Panc1 (cell line): ENCODE data around the gene PTPRF. TPM values are rescaled to one million over a fixed set of nuclear protein-coding genes. Genes with fewer than 3 reads are reported as not detected.
A peak's percentile ranks its signal among the peaks of the same experiment; 100 is the strongest.

ENCODE experiments used
- ATAC-seq: fragments of 200-7000 bp; cut with Tn5 transposase; 2 replicates; pipeline ENCODE4 v1.9.1; 2020; ENCODE audit warnings: mild to moderate bottlenecking, moderate library complexity
- BruUV-seq: library from RNA; stranded (reverse); fragments of 400-500 nt; replicated peaks from 2 replicates; lab custom pipeline; 2021; lab: Mats Ljungman, UMichigan
- CTCF ChIA-PET: fragments of 300-600 bp; sonication (Branson Sonifier 250); formaldehyde crosslinking; loops from one replicate; lab custom pipeline; 2022; ENCODE audit warnings: antibody characterized with exemption; lab: Charles Lee
- POLR2A ChIA-PET: fragments of 300-600 bp; sonication (Branson Sonifier 250); formaldehyde crosslinking; loops from one replicate; lab custom pipeline; 2022; ENCODE audit warnings: antibody characterized with exemption; lab: Charles Lee
- DNase-seq: peaks from one replicate; pipeline ENCODE4 v3.0.0-alpha.2; 2010; ENCODE audit warnings: low read depth, low spot score
- H3K27ac ChIP-seq: 2 replicates; pipeline ENCODE4 v1.5.1; 2011; ENCODE audit warnings: mild to moderate bottlenecking, low read length, inconsistent platforms
- H3K27me3 ChIP-seq: fragments of 200-500 bp; sonication (Bioruptor generic); 2 replicates; pipeline ENCODE4 v1.6.0; 2014; ENCODE audit warnings: low read length, inconsistent platforms; ENCODE audit not compliant: control insufficient read depth, insufficient read depth
- H3K36me3 ChIP-seq: fragments of 200-500 bp; sonication (Bioruptor generic); 2 replicates; pipeline ENCODE4 v1.5.1; 2014; ENCODE audit warnings: inconsistent platforms, mild to moderate bottlenecking, low read length, moderate library complexity; ENCODE audit not compliant: control insufficient read depth, insufficient read depth
- H3K4me1 ChIP-seq: 2 replicates; pipeline ENCODE4 v1.5.1; 2011; ENCODE audit warnings: inconsistent platforms, mild to moderate bottlenecking, low read length, moderate library complexity; ENCODE audit not compliant: control insufficient read depth, insufficient read depth
- H3K4me3 ChIP-seq, 2 experiments: 2 replicates each; pipeline ENCODE4 v1.5.1; 2011 to 2012; ENCODE audit warnings: low read depth in 2 of 2, low read length in 2 of 2, mild to moderate bottlenecking in 2 of 2, inconsistent platforms in 1 of 2, moderate library complexity in 1 of 2
- H3K9me3 ChIP-seq: fragments of 200-500 bp; sonication (Bioruptor generic); 2 replicates; pipeline ENCODE4 v1.5.1; 2014; ENCODE audit warnings: low read depth, mild to moderate bottlenecking, inconsistent platforms, low read length, moderate library complexity; ENCODE audit not compliant: control insufficient read depth, insufficient read depth
- CTCF ChIP-seq: fragments of 450-650 bp; IDR thresholded peaks from 2 replicates; pipeline ENCODE4 v1.5.1; 2017; ENCODE audit warnings: mild to moderate bottlenecking
- POLR2AphosphoS5 ChIP-seq: IDR thresholded peaks from 2 replicates; pipeline ENCODE4 v1.6.1; 2012; ENCODE audit warnings: mild to moderate bottlenecking, low read depth, low read length, moderate library complexity
- REST ChIP-seq, 2 experiments: IDR thresholded peaks; 2 replicates each; pipeline ENCODE4 v1.6.1; 2011 to 2012; ENCODE audit warnings: low read depth in 2 of 2, control low read depth in 1 of 2, low read length in 1 of 2, mild to moderate bottlenecking in 1 of 2, moderate library complexity in 1 of 2; ENCODE audit not compliant: insufficient read depth in 1 of 2
- SIN3A ChIP-seq: IDR thresholded peaks from 2 replicates; pipeline ENCODE4 v1.6.1; 2012; ENCODE audit warnings: low read depth, mild to moderate bottlenecking, low read length, moderate library complexity, borderline replicate concordance; ENCODE audit not compliant: insufficient read depth
- TCF7L2 ChIP-seq: IDR thresholded peaks from 2 replicates; pipeline ENCODE4 v1.6.1; 2011; ENCODE audit warnings: mild to moderate bottlenecking, low read depth, low read length, inconsistent platforms
- in situ Hi-C: cut with HindIII; loops from 2 replicates; pipeline ENCODE4 v1.10.0; 2016; ENCODE audit warnings: low sequenced_read_pairs, low pct_unique_long_range_greater_than_20kb
- intact Hi-C: fragments of 100-400 bp; cut with micrococcal nuclease; formaldehyde crosslinking; loops from one replicate; pipeline ENCODE4 v1.10.0; 2022; ENCODE audit not compliant: unreplicated experiment
- total RNA-seq: library from RNA; stranded (reverse); gene quantifications from one replicate; pipeline ENCODE4 v1.2.1, GENCODE V29; 2021; ENCODE audit not compliant: unreplicated experiment

The PTPRF gene
- total RNA-seq, 1 experiment from 2014 or later: 77.5 TPM

GRCh38 chr1:43618521-43619313 lies 88.0 kb downstream of the PTPRF start:
- no peaks in the 10 kb centered on the region for H3K36me3 ChIP-seq
- no peaks in the 10 kb centered on the region for H3K4me1 ChIP-seq
- in situ Hi-C loops (no loop called here), intact Hi-C loops (no loop called here)
- ATAC-seq: no peak
- ChIA-PET CTCF (no interaction called here), POLR2A (no interaction called here)
- no peak overlapping the region for H3K27ac ChIP-seq
- TF ChIP-seq REST (IDR thresholded peaks at IDR 0.05; ENCODE audit: insufficient read depth in 1 of 2, low read depth in 2 of 2, low read length in 1 of 2) (no peak), SIN3A (no peak), POLR2AphosphoS5 (no peak), TCF7L2 (no peak), CTCF (no peak)
- H3K27me3 ChIP-seq: no peaks in the 10 kb centered on the region
- H3K4me3 ChIP-seq: no peak overlapping the region
- no peak for DNase-seq
- no TSS peak for BruUV-seq
- H3K9me3 ChIP-seq: no peaks in the 10 kb centered on the region

DNA sequence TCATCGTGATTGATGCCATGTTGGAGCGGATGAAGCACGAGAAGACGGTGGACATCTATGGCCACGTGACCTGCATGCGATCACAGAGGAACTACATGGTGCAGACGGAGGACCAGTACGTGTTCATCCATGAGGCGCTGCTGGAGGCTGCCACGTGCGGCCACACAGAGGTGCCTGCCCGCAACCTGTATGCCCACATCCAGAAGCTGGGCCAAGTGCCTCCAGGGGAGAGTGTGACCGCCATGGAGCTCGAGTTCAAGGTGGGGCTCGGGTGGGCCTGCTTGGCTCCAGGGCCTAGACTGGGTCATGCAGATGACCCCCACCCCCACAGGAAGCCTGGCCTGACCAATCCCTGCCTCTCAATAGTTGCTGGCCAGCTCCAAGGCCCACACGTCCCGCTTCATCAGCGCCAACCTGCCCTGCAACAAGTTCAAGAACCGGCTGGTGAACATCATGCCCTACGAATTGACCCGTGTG lies 88.7 kb downstream of the PTPRF start:
- ChIA-PET POLR2A (no interaction called here), CTCF (no interaction called here)
- DNase-seq: no peak
- H3K9me3 ChIP-seq: no peaks in the 10 kb centered on the region
- intact Hi-C loops (no loop called here), in situ Hi-C loops (no loop called here)
- no peaks in the 10 kb centered on the region for H3K36me3 ChIP-seq
- ATAC-seq: no peak
- H3K27ac ChIP-seq: no peak overlapping the region
- BruUV-seq: TSS peak; percentile 68
- H3K4me1 ChIP-seq: no peaks in the 10 kb centered on the region
- no peak for TF ChIP-seq SIN3A
- no peak for TF ChIP-seq TCF7L2
- TF ChIP-seq REST (IDR thresholded peaks at IDR 0.05; ENCODE audit: insufficient read depth in 1 of 2, low read depth in 2 of 2, low read length in 1 of 2): no peak
- TF ChIP-seq CTCF: no peak
- TF ChIP-seq POLR2AphosphoS5: no peak
- no peak overlapping the region for H3K4me3 ChIP-seq
- no peaks in the 10 kb centered on the region for H3K27me3 ChIP-seq
